ENCODE results near the gene BBS4.
"Not testable (repeated sequence)": the region's sequence is repeated elsewhere in the genome, so short reads cannot be mapped to it uniquely, and the experiment has no call there.

BBS4 gene, protein sequence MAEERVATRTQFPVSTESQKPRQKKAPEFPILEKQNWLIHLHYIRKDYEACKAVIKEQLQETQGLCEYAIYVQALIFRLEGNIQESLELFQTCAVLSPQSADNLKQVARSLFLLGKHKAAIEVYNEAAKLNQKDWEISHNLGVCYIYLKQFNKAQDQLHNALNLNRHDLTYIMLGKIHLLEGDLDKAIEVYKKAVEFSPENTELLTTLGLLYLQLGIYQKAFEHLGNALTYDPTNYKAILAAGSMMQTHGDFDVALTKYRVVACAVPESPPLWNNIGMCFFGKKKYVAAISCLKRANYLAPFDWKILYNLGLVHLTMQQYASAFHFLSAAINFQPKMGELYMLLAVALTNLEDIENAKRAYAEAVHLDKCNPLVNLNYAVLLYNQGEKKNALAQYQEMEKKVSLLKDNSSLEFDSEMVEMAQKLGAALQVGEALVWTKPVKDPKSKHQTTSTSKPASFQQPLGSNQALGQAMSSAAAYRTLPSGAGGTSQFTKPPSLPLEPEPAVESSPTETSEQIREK

DNA sequence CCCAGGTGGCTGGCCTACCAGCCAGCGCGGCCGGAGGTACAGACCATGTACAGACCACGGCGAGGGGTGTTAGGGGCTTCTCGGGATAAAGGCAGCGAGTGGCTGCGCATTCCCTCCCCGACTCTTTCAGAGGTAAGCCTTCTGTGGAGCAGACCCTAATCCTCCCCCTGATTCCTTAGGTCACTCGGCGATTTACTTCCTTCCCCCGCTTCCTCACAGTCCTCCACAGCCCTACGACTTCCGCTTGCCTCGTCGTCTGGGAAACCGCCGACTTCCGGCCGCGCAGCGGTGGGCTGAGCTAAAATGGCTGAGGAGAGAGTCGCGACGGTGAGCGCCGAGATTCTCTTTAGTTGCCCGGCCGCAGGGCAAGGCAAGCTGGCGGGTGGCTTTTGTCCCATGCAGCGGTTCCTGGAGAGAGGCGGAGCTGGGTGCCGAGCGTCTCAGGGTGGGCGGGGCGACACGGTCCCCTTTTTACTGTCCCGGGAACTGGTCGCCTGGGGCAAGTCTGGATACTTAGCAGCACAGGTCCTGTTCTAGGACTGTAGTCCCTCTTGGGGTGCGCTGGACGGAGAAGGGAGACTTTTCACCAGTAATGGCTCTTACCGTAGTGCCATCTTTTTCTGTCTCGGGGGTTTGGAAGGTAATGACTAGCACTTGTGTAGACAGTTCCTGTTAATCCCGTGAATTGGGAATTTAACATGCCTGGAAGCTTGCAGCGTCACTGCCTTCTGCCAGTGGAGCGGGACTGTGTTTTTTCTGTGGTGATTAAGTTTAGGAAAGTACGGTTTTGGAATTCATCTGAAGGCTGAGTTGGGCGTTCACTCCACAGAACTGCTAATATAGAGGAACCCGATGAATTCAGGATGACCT is at the start of gene BBS4, which contains the start of gene HIGD2B:
Gene BBS4, plus strand, starts transcription at position 283 of the 870 bp plus-strand sequence. Its CDS starts 21 bp downstream, at position 304.
Gene HIGD2B, minus strand, starts transcription at position 258 of the 870 bp plus-strand sequence. CDS start 9,808 bp downstream, outside the sequence.
- DNase-seq, result no peak

DNA sequence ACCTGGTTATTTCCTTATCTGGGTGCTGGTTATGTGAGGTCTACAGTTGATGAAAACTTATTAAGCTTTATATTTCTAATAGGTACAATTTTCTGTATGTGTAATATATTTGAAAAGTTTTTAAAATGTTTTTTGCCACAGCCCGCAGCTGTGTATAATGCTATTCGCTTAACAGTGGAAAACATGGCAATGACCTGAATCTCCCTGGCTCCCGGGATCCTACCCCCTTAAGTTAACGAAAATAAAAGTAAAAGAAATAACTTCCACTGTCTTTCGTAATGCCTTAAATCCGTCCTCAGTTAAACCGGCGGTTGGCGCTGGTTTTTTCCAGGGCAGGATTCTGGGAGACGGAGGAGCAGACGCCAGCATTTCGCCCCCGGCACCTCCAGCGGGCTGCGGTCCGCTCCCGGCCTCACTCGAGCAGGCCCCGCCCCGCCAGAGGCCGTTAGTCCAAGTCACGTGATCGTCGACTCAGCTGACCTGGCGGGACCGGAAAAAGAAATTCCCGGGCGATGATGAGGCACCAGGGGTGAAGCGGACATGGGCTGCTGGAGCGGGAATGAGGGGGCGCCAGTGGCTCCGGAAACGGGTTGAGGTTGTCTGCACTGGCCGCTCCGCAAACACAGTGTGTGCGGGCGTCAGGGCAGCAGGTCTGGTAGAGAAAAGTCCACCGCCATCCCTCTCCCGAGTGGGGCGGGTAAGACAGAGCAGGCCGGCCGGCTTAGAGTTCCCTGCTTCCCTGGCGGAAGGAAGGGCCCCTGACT is 49.3 kb upstream of the BBS4 start:
- DNase-seq, result not testable (repeated sequence)

DNA sequence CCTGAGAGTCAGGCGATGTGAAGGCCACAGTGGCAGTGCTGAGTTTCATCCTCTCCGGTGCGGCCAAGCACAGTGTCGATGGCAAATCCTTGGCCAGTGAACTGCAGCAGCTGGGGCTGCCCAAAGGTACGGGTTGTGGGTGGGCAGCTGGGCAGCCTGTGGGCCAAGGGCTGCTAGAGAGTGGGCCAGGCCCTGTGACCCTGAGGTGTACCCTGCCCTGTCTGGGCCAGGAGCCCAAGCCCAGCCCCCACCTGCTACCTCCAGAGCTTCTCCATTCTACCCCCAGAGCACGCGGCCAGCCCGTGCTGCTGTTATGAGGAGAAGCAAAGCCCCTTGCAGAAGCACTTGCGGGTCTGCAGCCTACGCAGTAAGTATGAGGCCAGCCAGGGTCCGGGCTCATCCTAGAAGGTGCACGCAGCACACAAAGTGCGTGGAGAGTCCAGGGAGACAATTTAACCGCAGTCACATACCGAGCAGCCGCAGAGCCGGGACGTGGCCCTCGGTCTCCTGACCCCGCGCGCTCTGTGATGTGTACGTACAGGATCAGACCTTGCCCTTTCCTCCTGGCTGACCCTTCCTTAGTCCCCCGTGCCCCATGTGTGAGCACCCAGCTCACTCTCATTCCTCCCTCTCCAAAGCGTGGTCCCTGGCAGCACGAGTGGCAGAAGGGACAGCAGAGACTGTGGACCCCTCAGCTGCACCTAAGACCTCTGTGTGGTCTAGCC is 46.1 kb upstream of the BBS4 start:
- not testable (repeated sequence) for DNase-seq

DNA sequence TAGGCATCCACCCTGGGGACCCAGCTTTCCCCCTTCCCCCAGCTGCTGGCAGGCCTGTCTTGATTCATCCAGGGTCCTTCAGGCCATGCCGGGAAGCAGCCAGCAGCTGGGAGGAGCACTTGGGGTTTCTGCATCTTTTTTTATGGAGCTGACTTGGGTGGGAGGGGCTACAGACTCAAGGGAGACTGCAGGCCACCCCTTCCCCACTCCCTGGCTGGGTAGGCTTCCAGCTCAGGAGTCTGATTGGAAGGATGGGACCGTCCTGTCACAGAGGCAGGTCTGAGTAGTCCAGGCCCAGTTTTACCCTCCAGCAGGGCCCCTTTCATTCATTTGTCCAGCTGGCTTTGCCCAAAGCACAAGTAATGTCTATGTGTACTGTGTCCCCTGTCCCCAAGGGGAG is 43.7 kb upstream of the BBS4 start:
- DNase-seq, result not testable (repeated sequence)

DNA sequence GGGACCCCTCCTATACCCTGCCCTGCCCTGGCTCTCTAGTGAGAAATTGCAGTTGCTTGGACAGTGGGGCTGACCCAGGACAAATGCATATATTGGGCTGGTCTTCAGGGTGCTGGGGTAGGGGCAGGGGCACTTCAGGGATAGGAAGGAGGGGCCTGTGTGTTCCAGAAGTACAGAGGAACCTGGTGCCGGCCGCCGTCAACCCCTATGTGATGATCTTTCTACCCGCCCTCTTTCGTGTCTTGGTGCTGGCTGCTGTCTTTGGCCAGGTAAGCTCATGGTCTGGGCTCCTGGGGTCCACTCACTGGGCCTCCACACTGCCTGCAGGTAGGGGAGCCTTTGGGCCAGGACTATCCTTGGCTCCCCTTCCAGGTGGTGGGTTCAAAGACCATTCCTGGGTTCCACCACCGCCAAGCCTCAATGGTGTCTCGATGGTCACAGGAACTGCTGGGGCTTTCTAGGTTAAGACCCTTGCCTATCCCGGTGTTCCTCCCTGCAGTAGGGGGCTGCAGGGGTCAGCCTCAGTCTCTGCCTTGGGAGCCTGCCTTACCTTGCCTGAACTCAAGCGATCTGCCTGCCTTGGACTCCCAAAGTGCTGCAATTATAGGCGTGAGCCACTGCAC is 37.3 kb upstream of the BBS4 start:
- DNase-seq, result not testable (repeated sequence)

DNA sequence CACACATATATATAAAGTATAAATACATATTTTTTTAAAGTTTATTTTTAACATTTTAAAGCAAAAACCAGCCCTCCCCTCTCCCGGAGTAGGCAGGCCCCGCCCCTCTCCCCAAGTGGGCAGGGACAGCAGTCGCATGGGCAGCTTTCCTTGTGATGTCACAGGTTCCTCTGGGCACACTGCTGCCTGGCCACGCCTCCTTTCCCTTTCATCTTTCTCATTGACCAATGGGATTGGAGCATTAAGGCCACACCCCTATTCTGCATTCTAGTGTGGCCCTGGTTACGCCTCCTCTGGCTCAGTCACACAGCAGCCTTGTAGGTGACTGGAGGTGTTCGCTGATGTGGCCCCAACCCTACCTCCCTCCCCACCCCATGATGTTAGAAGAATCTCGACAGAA is 31.6 kb upstream of the BBS4 start, which contains the start of gene GOLGA6B:
Gene GOLGA6B, plus strand, starts transcription at position 301 of the 400 bp plus-strand sequence. Its CDS starts 41 bp downstream, at position 342.
- not testable (repeated sequence) for DNase-seq

DNA sequence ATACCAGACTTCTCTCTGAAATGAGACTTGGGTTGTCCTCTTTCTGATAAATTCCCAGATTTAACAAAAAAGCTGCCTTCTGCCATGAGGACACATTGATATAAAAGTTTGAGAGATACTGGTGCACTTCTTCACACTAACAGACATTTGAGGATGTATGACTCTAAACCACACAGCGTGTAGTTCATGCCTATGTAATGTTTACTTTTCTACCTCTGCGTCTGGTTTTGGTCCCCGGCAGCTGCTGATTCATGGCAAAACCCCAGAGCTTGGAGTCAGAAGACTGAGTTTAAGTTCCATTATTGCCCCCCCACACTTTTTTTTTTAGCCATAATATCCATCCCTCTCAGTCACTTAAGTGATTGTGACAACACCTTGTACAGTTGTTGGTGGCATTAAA is 30.0 kb upstream of the BBS4 start:
- not testable (repeated sequence) for DNase-seq

DNA sequence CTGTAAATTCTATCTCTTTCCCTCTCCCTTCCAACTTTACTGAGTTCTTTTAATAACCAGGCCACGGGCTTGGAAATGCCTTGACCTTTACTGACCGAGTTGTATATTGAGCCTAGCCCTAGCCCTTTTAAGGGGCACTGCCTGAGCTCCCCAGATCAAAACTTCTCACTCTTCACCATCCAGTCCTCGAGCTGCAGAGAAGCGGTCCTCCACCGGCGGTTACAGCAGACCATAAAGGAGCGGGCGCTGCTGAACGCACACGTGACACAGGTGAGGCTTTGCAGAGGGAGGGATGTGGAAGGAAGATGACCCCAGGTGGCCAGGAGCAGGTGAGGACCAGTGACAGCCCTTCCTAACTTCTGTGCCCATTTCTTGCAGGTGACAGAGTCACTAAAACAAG is 24.9 kb upstream of the BBS4 start:
- not testable (repeated sequence) for DNase-seq

DNA sequence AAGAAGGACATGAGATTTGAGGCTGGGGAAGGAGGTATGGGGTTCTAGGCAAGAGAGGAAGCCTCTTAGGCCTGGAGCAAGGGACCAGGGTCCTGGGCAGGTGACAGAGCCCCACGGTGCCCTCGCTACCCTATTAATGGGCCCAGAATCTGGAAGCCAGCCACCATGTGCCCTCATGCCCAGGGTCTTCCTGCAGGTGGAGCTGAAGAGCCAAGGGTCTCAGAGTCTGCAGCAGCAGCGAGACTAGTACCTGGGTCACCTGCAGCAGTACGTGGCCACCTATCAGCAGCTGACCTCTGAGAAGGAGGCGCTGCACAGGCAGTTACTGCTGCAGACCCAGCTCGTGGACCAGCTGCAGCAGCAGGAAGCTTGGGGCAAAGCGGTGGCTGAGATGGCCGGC is 22.1 kb upstream of the BBS4 start:
- DNase-seq, result not testable (repeated sequence)

DNA sequence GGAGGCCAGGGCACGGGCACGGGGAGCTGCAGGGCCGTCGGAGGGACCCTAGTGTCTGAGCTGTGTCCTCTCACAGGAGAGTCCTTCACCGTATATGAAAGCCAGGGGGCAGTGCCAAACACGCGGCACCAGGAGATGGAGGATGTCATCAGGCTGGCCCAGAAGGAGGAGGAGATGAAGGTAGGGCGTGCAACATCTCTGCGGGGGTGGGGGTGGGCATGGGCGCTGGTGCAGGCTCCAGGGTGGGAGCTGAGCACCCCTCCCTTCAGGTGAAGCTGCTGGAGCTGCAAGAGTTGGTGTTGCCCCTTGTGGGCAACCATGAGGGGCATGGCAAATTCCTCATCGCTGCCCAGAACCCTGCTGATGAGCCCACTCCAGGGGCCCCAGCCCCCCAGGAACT is 20.3 kb upstream of the BBS4 start:
- not testable (repeated sequence) for DNase-seq

DNA sequence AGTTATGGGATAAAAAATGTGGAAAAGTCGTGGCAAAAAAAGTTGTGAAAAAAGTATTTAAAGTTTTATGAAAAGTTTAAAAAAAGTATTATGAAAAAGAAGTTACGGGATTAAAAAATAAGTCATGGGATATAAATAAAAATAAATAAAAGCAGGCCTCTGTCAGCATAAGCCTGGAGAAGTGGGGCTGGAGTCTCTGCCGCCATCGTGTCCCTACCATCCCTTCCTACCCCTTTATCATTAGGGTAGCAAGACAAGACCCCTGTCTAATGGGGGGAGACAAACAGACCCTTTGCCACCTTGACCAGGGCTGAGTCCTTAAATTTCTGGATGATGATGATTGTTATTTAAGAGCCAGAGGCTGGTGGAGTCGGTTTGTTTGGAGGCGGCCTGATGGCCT is 16.2 kb upstream of the BBS4 start:
- DNase-seq, result not testable (repeated sequence)

DNA sequence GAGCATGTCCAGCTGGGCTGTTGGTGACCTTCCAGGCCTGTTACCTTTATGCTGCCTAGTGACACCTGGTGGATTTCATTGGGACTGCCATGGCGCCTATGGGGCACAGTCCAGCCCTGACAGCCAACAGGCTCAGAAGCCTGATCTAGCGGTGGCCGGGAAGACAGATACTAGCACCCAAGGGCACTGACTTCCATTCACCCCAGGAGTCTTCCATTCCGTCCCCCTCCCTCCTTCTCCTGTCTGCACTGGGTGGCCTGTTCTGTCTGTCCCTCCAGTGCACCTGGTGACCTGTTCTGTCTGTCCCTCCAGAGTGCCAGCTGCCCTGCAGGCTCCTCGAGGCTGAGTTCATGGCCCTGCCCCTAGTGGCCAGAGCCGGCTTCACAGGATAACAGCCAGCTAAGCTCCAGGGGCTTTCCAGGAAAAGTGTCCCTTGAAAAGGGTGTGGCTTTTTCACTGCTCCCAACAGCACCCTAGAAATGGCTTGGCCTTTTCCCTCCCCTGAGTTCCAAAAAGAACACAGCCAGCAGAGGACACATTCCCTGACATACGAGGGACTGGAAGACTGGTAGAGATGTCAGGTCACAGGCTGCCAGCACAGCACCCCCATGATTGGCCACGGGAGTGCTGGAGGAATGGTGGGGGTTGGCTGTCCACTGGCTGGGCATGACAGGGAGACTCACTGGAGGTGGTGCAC is 15.2 kb upstream of the BBS4 start:
- not testable (repeated sequence) for DNase-seq

DNA sequence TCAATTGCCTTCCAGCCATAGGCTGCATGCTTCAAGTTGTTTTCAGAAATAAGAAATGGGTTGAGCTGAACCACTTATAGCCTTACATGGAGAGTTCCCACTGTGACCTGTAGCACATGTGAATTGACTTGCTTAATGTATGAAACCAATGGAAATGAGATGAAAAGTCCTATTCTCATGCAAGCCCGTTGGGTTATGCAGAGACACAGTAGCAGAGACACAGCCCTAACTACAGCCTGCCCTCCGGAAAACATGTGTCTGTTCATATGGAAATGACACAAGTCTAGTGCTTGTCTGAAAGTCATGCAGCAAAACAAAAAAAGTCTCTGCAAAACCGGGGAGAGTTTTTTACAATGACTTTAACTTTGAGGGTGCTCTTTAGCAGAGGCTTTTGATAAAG is 14.5 kb upstream of the BBS4 start:
- DNase-seq, result no peak

DNA sequence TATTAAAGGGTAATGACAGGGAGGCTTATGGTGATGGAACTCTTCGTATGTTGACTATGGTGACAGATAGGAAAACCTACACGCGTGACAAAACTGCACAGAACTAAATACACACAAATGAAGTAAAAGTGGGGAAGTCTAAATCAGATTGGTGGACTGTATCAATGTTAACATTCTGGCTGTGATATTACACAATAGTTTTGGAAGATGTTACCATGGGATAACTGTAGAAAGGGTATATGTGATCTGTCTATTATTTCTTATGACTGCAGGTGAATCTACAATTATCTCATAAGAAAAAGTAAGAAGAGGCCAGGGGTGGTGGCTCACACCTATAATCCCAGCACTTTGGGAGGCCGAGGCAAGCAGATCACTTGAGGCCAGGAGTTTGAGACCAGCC is 9.2 kb upstream of the BBS4 start:
- DNase-seq, result no peak

DNA sequence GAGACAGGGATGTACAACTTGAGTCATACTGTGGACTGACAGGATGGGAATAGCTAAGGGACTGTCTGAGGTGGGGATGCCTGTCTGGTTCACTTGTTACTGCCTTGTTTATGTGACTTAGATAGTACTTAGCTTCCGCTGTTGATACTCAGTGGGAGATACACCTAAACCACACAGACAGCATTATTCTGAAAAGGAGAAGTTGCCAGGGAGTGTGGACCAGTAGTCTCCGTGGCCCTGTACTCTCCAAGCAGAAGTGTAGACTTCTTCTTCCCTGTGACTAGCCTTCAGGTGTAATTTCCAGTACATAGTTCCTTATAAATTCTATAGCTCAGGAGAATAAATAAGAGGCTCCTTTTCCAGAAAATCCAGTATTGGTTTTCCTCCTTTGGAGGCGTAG is 5.1 kb upstream of the BBS4 start:
- DNase-seq, result no peak

DNA sequence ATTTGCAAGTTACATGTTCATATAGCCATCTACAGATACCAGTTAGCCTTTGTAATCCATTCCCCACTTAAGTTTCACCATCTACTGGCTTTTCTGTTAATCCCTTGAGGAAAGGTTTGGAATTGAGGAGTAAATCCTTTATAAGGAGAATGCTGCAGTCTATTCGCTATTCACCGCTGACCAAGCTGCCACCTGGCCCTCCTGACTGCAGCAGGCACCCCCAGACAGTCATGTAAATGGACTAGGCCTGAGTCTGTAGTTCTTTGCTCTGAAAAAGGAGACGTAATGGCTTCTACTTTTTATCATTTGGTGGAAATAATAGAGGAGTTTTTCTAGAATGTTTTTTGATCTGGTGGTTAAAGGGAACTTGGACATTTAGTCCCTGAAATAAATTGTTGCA is 3.2 kb upstream of the BBS4 start:
- no peak for DNase-seq

DNA sequence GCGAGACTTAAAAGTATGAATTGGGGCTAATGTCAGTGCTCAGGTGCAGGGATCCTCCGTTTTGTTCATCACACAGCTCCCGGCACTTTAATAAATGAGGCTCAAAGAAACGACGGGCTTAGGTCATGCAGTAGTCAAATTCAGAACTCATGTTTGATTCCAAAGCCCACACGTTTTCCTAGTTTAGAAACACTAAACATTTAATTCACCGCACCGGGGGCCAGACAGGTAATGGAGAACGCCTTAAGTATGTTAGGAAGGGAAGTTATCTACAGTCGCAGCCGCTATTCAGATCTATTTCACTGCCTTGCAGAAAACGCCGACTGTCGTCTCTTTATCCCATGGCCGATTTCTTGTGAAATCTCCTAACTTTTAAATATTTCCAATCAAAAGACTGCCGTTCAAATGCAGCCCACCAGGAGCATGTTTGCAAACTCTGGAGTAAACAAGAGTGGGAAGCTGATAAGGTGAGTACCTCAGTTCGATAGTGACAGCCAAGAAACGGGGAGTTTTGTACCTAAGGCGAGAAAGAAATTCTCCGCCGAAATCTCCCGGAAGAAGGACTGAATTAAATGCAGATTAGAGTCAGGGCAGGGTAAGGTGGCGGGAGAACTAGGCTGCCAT is 594 bp upstream of the BBS4 start:
- DNase-seq, result no peak

DNA sequence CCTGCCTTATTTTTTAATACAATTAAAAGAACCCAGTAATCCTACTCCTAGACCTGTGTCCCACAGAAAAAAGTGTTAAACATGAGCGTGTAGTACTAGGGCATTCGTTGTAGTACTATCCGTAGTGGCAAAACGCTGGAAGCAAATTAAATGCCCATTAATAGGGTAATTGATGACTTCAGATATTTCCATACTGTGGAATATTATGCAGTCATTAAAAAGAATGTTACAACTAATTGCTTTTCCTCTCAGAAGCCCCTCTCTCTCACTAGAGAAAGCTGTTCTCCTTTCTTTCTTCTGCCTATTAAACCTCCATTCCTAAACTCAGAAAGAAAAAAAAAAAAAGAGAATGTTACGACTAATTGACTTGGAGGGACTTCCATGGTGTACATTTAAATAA is 2.7 kb downstream of the BBS4 start:
- no peak for DNase-seq

DNA sequence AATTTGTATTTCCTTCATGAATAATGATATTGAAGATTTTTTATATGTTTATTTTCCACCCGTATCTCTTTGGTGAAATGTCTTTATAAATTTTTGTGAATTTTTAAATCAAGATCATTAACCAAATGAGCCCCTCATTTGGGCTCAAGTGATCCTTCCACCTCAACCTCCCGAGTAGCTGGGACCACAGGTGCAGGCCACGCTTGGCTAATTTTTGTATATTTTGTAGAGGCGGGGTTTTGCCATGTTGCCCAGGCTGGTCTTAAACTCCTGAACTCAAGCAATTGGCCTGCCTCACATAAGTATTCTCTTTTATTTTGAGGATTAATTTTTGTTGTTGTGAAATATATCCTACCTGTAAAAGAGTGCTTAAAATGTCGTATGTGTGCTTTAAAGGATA is 4.9 kb downstream of the BBS4 start:
- no peak for DNase-seq

DNA sequence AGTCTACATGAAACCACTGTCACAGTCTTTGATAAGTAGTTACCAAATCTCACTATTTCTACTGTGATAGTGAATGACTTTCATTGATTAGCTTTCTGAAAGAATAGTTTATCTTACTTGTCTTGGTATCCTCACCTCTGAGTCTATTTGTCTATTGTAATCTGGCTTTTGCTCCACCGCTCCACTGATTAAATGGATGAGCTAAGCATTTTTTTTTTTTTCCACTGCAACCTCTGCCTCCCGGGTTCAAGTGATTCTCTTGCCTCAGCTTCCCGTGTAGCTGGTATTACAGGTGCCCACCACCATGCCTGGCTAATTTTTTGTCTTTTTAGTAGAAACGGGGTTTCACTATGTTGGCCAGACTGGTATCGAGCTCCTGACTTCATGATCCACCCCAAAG is 12.9 kb downstream of the BBS4 start:
- DNase-seq, result no peak

Data from NK-92 treated with Interleukin-12 subunit alpha and Interleukin-12 subunit beta, amount 100 ng/mL, for 24 hours (cell line).